Subcutaneous adipose tissue (tissue), 4 donors: ENCODE data around the gene ARHGAP42. TPM values are rescaled to one million over a fixed set of nuclear protein-coding genes. Genes with fewer than 3 reads are reported as not detected.

Experiments
- total RNA-seq, 4 donors: library from RNA; depleted of rRNA; stranded (reverse); fragments of >200 nt; gene quantifications; one replicate each; pipeline ENCODE4 v1.1.0, GENCODE V29; 2016
- TF ChIP-seq, protein P1 (sequence below): fragments of 450-650 bp; IDR thresholded peaks from one replicate; pipeline ENCODE4 v1.5.1; 2016; ENCODE audit warnings: low read depth, mild to moderate bottlenecking, control low read depth, antibody characterized with exemption, moderate library complexity

The ARHGAP42 gene
- total RNA-seq, 4 donors from 2014 or later, result 15.3 to 31.5 (median 30.5) TPM

DNA sequence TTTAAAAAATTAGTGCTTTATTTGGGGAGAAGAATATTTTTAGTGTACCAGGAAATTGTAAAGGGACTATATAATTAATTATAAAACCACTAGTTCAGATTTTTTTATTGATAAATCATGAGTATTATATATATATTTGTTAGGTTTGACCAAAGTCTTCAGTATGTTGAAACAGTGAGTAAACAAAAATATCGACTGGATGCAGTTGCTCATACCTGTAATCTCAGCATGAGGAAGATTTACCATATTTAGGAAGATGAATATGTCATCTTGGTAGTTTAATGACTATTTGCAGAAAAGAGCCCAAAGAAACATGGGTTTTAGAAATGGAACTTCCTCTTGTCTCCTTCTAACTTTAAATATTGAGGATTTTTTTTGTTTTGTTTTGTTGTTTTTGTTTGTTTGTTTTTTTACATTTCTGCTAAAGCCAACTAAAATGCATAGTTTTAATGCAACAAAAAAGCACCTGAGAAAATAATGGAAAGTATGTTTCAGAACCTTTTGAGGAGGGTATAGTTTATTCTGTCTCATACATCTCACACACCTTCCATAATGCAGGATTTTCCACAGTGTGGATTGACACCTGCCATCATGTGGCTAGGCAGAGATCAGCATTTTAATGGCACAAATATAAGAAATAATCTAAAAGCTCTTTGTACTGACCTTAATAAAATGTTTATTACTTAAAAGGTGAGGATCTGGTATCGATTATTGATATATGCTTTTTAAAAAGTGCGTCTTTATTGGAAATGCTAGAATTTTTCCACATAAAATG, 114.3 kb downstream of the ARHGAP42 start:
- TF ChIP-seq, protein P1, sequence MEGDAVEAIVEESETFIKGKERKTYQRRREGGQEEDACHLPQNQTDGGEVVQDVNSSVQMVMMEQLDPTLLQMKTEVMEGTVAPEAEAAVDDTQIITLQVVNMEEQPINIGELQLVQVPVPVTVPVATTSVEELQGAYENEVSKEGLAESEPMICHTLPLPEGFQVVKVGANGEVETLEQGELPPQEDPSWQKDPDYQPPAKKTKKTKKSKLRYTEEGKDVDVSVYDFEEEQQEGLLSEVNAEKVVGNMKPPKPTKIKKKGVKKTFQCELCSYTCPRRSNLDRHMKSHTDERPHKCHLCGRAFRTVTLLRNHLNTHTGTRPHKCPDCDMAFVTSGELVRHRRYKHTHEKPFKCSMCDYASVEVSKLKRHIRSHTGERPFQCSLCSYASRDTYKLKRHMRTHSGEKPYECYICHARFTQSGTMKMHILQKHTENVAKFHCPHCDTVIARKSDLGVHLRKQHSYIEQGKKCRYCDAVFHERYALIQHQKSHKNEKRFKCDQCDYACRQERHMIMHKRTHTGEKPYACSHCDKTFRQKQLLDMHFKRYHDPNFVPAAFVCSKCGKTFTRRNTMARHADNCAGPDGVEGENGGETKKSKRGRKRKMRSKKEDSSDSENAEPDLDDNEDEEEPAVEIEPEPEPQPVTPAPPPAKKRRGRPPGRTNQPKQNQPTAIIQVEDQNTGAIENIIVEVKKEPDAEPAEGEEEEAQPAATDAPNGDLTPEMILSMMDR, result no peak

DNA sequence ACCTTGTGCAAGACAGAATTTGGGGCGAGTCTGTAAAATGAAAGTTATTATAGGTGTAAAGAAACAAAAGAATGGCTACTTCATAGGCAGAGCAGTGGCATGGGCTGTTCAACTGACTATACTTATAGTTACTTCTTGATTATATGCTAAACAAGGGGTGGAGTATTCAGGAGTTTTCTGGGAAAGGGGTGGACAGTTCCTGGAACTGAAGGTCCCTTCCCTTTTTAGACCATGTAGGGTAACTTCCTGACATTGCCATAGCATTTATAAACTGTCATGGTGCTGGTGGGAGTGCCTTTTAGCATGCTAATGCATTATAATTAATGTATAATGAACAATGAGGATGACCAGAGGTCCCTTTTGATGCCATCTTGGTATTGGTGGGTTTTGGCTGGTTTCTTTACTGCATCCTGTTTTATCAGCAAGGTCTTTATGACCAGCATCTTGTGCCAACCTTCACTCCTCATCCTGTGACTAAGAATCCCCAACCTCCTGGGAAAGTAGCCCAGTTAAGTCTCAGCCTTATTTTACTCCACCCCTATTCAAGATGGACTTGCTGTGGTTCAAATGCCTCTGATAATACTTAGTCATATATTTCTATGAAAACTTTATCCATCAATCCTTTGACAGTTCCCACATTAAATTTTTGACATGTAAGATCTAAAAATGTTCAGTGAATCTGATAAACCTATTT, 118.6 kb downstream of the ARHGAP42 start:
- TF ChIP-seq, protein P1, result no peak

DNA sequence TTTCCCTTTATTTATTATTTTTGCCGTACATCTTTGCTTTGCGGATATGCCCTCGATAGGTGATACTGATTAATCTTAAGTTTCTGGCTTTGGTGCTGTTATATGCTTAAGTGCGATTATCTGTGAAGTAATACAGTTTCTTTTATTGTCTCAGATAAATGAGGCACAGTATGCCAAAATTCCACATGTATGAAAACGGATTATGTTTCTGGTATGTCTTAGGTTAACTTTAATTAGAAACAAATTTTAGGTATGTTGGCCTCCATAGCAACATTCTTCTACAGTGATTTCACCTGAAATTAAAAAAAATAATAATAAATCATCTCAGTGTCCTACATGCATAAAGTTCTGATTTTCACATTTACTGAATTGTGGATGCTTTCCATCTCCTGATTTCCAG, 119.2 kb downstream of the ARHGAP42 start:
- TF ChIP-seq, protein P1, result no peak

DNA sequence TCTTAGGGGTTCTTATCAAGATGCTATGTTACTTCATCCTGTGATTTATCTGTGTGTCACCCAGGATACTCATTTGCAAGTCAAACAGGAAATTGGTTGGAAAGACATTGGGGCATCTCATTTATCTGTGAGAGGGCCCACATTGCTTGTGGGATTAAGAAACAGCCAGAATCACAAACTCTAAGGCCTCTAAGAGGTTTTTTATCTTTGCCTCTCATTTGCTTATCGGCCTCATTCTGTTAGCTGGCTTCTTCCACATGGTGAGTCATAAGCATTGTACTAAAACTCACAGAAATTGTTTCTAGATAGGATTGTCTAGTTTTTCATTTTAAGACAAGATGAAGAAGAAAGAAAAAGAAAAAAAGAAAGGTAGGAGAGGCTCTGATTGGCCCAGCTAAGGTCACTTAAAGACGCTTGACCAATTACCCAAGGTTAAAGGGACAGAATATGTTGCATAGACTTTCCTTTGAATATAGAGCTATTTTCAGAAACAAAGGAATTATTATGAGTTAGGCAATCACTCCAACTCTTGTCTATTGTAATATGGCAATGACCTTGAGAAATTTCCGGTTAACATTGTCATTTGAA, 121.9 kb downstream of the ARHGAP42 start:
- TF ChIP-seq, protein P1, result no peak

DNA sequence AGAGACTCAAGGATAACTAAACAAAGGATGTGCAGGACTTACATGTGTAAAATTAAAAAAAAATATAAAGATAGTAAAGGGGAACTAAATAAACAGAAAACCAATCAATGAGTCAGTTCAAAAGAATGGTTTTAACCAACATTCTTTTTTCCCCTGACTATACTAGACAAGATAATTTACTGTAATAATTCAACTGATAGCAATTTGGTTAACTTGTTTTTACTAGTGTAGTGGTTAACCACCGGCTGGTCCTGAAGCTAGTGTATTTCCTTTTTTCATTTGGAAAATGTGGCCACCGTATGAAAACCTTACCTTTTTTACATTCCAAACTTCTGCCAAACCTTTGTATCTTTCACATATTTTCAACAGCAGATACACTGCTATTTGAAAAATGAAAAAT, 123.1 kb downstream of the ARHGAP42 start:
- TF ChIP-seq, protein P1, result no peak

DNA sequence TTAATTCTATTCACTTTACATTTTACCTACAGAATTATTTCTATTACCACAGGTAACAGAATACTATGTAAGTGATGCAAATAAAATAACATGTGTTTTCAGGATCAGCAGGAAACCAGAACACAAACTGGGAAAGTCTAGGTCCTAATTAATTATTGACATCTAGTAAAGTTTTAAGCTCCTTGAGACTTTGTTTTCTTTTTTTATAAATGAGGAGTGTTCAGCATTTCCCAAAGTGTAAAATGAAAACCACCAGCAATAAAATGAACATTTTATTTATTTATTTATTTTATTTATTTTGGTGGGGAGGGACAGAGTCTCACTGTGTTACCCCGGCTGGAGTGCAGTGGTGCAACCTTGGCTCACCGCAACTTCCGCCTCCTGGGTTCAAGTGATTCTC, 123.6 kb downstream of the ARHGAP42 start:
- TF ChIP-seq, protein P1, result no peak

DNA sequence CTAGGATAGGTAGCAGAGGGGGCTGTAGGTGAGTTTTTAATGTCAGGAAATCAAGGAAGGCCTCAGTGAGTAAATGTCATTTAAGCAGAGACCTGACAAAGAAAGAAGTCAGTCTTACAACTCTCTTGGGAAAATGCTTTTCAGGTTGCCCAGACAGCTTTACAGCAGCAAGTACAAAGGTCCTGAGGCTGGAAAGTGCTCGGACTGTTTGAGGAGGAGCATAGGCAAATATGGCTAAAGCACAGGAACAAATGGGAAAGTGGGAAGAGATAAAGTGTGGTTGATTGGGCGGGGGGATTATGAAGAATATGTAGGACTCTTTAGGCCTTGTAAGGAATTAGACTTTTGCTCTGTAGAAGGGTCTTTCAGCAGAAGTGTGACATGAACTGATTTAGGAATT, 125.4 kb downstream of the ARHGAP42 start:
- TF ChIP-seq, protein P1, result no peak
